OCI-LY3 (cell line): ENCODE measurements around the gene BMPER.

Experiments used
- H2AFZ ChIP-seq: fragments of 200-600, 300-600 bp; shearing (Covaris generic); 2 replicates; pipeline ENCODE4 v1.6.0; 2014; ENCODE audit warnings: antibody characterized with exemption, low read depth, low read length
- H3K27ac ChIP-seq: fragments of 200-600, 300-600 bp; sonication (generic); 2 replicates; pipeline ENCODE4 v1.5.1; 2014; ENCODE audit warnings: mild to moderate bottlenecking, low read length, moderate library complexity, mixed read lengths
- H3K27me3 ChIP-seq: fragments of 200-600, 300-600 bp; sonication (generic); 2 replicates; pipeline ENCODE4 v1.6.1; 2014; ENCODE audit warnings: low read depth, low read length, mixed read lengths
- H3K36me3 ChIP-seq: fragments of 200-600, 300-600 bp; sonication (generic); replicated peaks from 2 replicates; pipeline ENCODE3; 2014; ENCODE audit warnings: low read depth, low read length, mixed read lengths
- H3K4me1 ChIP-seq: fragments of 300-600, 200-600 bp; sonication (generic); 2 replicates; pipeline ENCODE4 v1.6.1; 2014; ENCODE audit warnings: low read length, mixed read lengths
- H3K4me2 ChIP-seq: fragments of 200-600, 300-600 bp; sonication (generic); 2 replicates; pipeline ENCODE4 v1.6.1; 2014; ENCODE audit warnings: low read length, mixed read lengths
- H3K4me3 ChIP-seq: fragments of 300-600, 200-600 bp; sonication (generic); 2 replicates; pipeline ENCODE4 v1.5.1; 2014; ENCODE audit warnings: antibody characterized with exemption, mild to moderate bottlenecking, low read length, moderate library complexity
- H3K79me2 ChIP-seq: fragments of 300-600, 200-600 bp; shearing (Covaris generic); 2 replicates; pipeline ENCODE4 v1.6.1; 2014; ENCODE audit warnings: mild to moderate bottlenecking, low read length, mixed read lengths
- H3K9ac ChIP-seq: fragments of 300-600, 200-600 bp; shearing (Covaris generic); 2 replicates; pipeline ENCODE4 v1.6.0; 2014; ENCODE audit warnings: mild to moderate bottlenecking, low read length, moderate library complexity
- H3K9me3 ChIP-seq: fragments of 200-600, 300-600 bp; shearing (Covaris generic); 2 replicates; pipeline ENCODE4 v1.6.1; 2014; ENCODE audit warnings: low read length, mixed read lengths; ENCODE audit not compliant: insufficient read depth
- H4K20me1 ChIP-seq: fragments of 200-600, 300-600 bp; sonication (generic); 2 replicates; pipeline ENCODE4 v1.6.1; 2016; ENCODE audit warnings: low read length, mixed read lengths; ENCODE audit not compliant: insufficient read depth
- CTCF ChIP-seq: fragments of 200-600, 300-600 bp; sonication (generic); IDR thresholded peaks from 2 replicates; pipeline ENCODE4 v1.5.1; 2014; ENCODE audit warnings: antibody characterized with exemption, low read length, low read depth
- EZH2phosphoT487 ChIP-seq: fragments of 200-600 bp; shearing (Covaris generic); IDR thresholded peaks from 2 replicates; pipeline ENCODE4 v1.6.1; 2018; ENCODE audit warnings: antibody characterized with exemption, mixed run types, low read depth

BMPER gene

GRCh38 chr7:34080513-34080912, 175.2 kb downstream of the BMPER start:
- H3K9me3 ChIP-seq, result no peaks in the 10 kb centered on the region
- H2AFZ ChIP-seq, result no peak overlapping the region
- H3K4me1 ChIP-seq, result no peaks in the 10 kb centered on the region
- no peak overlapping the region for H3K9ac ChIP-seq
- no peak overlapping the region for H3K4me2 ChIP-seq
- no peak for TF ChIP-seq EZH2phosphoT487
- TF ChIP-seq CTCF, result no peak
- no peaks in the 10 kb centered on the region for H4K20me1 ChIP-seq
- H3K27ac ChIP-seq, result no peak overlapping the region
- no peaks in the 10 kb centered on the region for H3K79me2 ChIP-seq
- no peaks in the 10 kb centered on the region for H3K27me3 ChIP-seq
- no peak overlapping the region for H3K4me3 ChIP-seq
- H3K36me3 ChIP-seq, result no peaks in the 10 kb centered on the region

- Histone ChIP-seq H3K79me2 (no peaks in the 10 kb centered on the region), H2AFZ (no peak overlapping the region), H3K27ac (no peak overlapping the region), H3K4me2 (no peak overlapping the region), H3K4me1 (no peaks in the 10 kb centered on the region), H3K4me3 (no peak overlapping the region), H3K27me3 (no peaks in the 10 kb centered on the region), H3K9ac (no peak overlapping the region), H3K36me3 (no peaks in the 10 kb centered on the region), H3K9me3 (no peaks in the 10 kb centered on the region), H4K20me1 (no peaks in the 10 kb centered on the region)
- TF ChIP-seq EZH2phosphoT487 (no peak), CTCF (no peak)
Measured at GRCh38 chr7:34081935-34082334, 176.6 kb downstream of the BMPER start.

DNA sequence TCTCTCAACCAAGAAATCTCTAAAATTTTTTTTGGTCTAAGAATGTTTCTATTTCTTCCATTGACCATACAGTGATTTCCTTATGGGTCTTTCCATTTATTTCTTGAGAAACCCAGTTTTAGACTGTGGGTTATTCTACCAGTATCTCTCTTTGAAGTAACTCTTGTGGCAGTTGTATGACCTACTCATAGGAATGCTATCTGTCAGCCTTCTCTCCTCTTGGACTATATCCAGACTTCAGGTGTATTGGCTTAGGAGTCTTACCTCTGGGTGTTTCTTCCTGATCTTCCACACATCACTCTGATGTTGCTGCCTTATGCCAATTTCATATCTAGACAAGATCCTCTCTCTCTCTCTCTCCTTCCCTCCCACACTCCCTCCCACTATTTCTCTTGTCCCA, 178.1 kb downstream of the BMPER start:
- H3K4me1 ChIP-seq, result no peaks in the 10 kb centered on the region
- no peak overlapping the region for H3K9ac ChIP-seq
- no peak overlapping the region for H3K27ac ChIP-seq
- H2AFZ ChIP-seq, result no peak overlapping the region
- H3K36me3 ChIP-seq, result no peaks in the 10 kb centered on the region
- H3K4me3 ChIP-seq, result no peak overlapping the region
- H3K4me2 ChIP-seq, result no peak overlapping the region
- H3K79me2 ChIP-seq, result no peaks in the 10 kb centered on the region
- H3K27me3 ChIP-seq, result no peaks in the 10 kb centered on the region
- no peaks in the 10 kb centered on the region for H3K9me3 ChIP-seq
- no peaks in the 10 kb centered on the region for H4K20me1 ChIP-seq
- TF ChIP-seq CTCF (no peak), EZH2phosphoT487 (no peak)

- Histone ChIP-seq H3K79me2 (no peaks in the 10 kb centered on the region), H3K4me3 (no peak overlapping the region), H3K9me3 (no peaks in the 10 kb centered on the region), H3K36me3 (no peaks in the 10 kb centered on the region), H4K20me1 (no peaks in the 10 kb centered on the region), H3K4me2 (no peak overlapping the region), H3K27me3 (no peaks in the 10 kb centered on the region), H3K9ac (no peak overlapping the region), H2AFZ (no peak overlapping the region), H3K4me1 (no peaks in the 10 kb centered on the region), H3K27ac (no peak overlapping the region)
- no peak for TF ChIP-seq EZH2phosphoT487
Measured at GRCh38 chr7:34084651-34085050, 179.3 kb downstream of the BMPER start.

DNA sequence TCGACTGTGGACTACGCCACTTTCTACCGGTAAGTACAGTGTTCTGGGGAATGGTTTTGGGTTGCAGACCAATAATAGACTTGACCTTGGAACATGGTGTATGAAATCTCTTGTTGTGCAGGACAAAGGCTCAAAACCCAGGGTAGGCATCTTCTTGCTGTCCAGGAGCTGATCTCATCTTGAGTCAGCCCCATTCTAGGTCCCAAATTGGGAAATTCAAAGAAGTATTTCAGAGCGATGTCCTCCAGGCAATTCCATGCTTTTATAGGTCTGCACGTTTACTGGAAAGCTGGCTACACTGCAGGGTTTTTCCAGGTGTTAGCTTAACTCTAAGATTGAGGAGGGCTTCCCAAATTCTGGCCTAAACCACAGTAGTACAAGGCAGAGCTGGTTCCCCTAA, 180.7 kb downstream of the BMPER start:
- Histone ChIP-seq H3K27ac (no peak overlapping the region), H3K4me1 (no peaks in the 10 kb centered on the region), H4K20me1 (no peaks in the 10 kb centered on the region), H3K27me3 (0 out of 2 replicates have a peak, but pooled peaks cover 4% of the 10 kb centered on the region), H3K36me3 (no peaks in the 10 kb centered on the region), H3K79me2 (no peaks in the 10 kb centered on the region), H3K4me3 (no peak overlapping the region), H3K9ac (no peak overlapping the region), H3K9me3 (no peaks in the 10 kb centered on the region), H3K4me2 (no peak overlapping the region), H2AFZ (no peak overlapping the region)
- TF ChIP-seq CTCF (no peak), EZH2phosphoT487 (no peak)
